Measurements from ENCODE around the gene SDK2.

SDK2 gene

DNA sequence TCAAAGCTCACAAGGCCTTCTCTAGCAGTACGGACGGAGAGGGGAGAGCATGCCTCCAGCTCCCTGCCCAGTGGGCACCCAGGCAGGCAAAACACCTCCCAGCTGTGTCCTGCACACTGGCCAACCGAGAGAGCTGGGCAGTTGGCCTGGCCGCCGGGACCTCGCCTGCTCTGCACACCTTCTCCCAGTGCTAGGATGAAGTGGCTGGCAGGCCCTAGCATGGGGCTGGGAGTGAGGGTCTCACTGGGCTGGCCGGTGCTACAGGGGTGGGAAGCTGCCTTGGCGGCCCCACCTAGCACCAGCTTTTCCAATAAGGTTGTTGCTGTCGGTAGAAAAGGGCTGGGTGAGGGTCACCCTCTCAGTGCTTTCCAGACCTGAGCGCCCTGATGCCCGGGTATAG, 60.2 kb downstream of the SDK2 start:
- no peak for TF ChIP-seq JUND (IDR thresholded peaks at IDR 0.05; ENCODE audit: low read depth)
- no peak for DNase-seq (ENCODE audit: low read depth in 1 of 2, low spot score in 1 of 2)
- in situ Hi-C loops (cut with HindIII; ENCODE audit: low pct_unique_long_range_greater_than_20kb, low sequenced_read_pairs) = no loop called here

DNA sequence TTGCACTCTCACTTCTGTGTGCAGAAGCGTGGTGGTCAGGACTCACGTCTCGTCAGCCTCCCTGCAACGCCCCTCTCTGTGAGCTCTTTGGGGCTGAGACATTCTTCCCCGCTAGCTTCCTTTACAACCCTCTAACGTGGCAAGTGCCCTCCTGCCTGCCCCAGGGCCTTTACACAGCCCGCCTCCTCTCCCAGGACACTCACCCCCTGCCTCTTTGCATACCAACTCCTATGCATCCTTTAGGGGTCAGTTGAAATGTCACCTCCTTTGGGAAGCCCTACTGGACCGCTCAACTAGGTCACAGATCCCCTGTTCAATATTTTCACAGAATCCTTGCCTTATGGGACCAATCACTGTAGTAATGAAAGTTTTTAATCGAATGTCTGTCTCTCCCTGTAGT, 61.4 kb downstream of the SDK2 start:
- no peak for TF ChIP-seq JUND (IDR thresholded peaks at IDR 0.05; ENCODE audit: low read depth)
- DNase-seq (ENCODE audit: low read depth in 1 of 2, low spot score in 1 of 2) = no peak
- in situ Hi-C loops (cut with HindIII; ENCODE audit: low pct_unique_long_range_greater_than_20kb, low sequenced_read_pairs) = no loop called here

DNA sequence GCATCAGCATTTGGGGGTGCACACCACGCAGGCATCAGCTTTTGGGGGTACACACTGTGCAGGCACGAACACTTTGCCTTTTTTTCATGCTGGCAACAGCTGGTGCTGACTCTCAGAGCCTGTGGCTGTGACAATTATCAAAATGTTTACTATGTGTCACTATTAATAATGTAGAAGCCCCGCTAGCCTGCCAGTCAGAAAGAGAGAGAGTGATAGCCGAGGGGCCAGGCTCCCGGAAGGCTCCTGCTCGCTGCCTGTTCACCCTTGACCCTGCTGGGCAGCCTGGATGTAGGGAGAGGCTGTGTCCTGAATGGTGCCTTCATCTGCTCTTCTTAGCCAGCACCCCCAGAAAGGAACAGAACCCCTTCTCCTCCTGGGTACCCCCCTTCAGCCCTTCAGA, 61.9 kb downstream of the SDK2 start:
- in situ Hi-C loops (cut with HindIII; ENCODE audit: low pct_unique_long_range_greater_than_20kb, low sequenced_read_pairs) = no loop called here
- no peak for TF ChIP-seq JUND (IDR thresholded peaks at IDR 0.05; ENCODE audit: low read depth)
- DNase-seq (ENCODE audit: low read depth in 1 of 2, low spot score in 1 of 2) = no peak

DNA sequence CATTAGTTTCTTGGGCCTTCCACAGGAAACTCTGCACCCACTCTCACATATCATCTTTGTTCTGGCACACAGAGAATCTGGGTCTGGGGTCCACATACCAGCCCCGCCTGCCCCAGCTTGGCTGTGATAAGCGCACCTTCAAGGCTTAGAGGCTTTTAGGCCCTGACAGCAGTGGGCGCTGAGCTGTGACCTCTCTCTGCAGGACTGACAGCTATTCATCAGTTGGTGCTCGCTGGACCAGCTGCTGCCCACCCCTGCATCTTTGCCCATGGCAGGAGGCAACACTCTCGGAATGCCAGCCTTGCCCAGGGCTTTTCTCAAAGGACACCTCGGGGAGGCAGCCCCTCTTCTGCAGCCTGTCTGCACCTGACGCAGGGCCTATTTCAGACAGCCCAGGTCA, 62.9 kb downstream of the SDK2 start:
- in situ Hi-C loops (cut with HindIII; ENCODE audit: low pct_unique_long_range_greater_than_20kb, low sequenced_read_pairs) = no loop called here
- no peak for TF ChIP-seq JUND (IDR thresholded peaks at IDR 0.05; ENCODE audit: low read depth)
- no peak for DNase-seq (ENCODE audit: low read depth in 1 of 2, low spot score in 1 of 2)

DNA sequence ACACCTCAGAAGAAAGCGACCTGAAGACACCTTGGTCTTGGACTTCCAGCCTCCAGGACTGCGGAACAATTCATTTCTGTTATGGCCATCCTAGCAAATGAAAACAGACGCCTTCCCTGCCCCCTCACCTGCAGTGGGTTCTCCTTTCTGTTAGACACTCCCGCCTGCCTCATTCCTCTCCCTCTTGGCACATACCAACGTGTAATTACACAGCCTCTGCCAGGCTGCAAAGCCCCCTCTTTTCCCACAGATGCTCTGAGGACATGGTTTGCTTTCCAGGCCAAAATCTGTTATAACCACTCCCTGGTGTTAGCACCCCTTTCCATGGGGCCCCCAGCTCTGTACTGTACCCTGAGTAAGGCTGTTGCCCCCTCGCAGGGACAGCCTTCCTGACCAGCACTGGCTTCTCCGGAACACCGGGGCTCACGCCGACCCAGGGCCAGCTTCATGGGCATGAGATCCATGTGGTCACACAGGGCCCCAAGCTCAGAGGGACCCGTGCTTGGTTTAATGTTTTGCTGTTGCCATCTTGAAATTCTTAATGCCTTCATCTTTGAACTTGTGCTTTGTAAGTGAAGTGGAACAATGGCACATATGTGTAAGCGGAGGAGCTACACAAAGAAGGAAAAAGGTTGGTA, 64.1 kb downstream of the SDK2 start:
- no peak for TF ChIP-seq JUND (IDR thresholded peaks at IDR 0.05; ENCODE audit: low read depth)
- DNase-seq (ENCODE audit: low read depth in 1 of 2, low spot score in 1 of 2) = no peak
- in situ Hi-C loops (cut with HindIII; ENCODE audit: low pct_unique_long_range_greater_than_20kb, low sequenced_read_pairs) = no loop called here

DNA sequence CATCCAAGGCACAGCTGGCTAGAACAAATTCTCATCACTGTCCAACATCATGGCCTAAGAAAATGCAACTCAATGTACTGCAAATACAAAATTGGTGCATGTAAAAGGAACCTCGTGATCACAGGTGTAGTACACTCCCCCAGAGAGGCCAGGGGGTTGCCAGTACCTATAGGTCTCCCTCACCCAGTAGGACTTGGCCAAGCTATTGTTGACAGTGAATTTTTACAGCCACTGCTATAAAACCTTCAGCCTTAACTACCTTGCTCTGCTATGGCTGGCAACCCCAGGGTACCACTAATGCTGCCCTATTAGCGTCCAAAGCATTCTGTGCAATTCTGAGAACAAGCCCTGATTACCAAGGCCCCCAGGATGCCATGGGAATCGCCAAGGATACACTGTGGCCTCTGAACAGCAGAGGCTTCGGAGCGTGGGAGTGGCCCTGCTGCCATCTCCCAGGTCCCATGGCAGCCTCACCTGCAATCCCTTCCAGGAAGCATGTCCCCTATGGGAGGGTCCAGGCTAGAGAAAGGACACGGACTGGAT, 67.6 kb downstream of the SDK2 start:
- DNase-seq (ENCODE audit: low read depth in 1 of 2, low spot score in 1 of 2) = no peak
- TF ChIP-seq JUND (IDR thresholded peaks at IDR 0.05; ENCODE audit: low read depth) = no peak
- in situ Hi-C loops (cut with HindIII; ENCODE audit: low pct_unique_long_range_greater_than_20kb, low sequenced_read_pairs) = no loop called here

DNA sequence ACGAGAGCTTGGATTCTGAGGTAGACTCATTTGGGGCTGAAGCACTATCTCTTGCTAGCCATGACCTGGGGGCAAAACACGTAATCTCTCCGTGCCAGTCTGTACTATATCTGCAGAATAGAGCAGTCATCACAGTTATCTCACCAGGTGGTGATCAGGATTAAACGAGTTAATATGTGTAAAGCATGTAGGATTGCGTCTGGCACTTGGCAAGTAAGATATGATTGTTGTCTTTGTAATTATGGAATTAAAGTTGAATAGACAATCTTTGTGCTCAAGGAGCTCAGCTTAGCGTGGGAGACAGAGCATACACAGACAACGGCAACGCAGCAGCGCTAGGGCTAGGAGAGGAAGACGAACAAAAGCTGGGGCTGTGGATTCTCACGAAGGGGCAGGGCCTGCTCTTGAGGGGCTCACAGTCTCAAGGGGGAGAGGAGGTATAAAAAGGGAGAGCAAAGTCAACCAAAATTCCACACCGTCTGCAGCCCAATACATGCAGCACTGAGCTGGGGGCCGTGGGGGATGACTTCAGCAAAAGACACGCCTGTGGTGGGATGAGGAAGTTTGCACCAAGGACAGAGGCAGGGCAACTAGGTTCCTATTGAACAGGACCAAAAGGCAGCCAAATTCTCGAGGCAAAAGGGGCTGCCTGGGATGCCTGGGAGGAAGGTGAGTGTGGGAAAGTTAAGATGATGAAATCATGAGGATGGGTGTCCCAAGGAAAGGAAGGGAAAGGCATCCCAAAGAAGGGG, 68.6 kb downstream of the SDK2 start:
- TF ChIP-seq JUND (IDR thresholded peaks at IDR 0.05; ENCODE audit: low read depth) = no peak
- no peak for DNase-seq (ENCODE audit: low read depth in 1 of 2, low spot score in 1 of 2)
- in situ Hi-C loops (cut with HindIII; ENCODE audit: low pct_unique_long_range_greater_than_20kb, low sequenced_read_pairs) = no loop called here

DNA sequence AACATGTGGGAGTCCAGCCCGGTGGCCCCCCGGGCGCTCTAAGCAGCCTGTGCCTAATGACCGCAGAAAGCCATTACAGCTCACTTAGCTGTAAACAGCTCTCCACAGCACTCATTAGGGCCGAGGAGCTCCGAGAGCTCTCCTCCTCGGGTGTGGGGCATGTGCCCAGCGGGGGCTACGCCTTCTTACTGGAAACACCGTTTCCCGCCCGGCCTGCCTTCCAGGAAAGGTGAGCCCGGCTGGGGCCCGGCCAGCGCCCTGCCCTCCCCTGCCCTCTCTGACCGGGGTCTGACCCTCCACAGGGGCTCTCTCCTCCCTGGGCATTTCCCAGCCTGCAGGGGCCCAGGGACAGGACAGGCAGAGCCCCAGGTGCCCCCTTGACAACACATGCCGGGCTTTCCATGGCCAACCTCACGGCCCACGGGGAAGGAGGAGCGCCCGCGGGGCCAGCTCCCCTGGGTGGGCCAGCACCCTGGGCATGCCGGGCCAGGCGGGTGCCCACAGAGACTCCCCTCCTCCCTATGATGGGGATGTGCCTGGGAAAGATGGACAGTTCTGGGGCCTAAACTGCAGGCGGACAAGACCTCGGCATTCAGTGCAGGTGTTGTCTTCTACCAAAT, 72.6 kb downstream of the SDK2 start:
- DNase-seq (ENCODE audit: low read depth in 1 of 2, low spot score in 1 of 2) = no peak
- no peak for TF ChIP-seq JUND (IDR thresholded peaks at IDR 0.05; ENCODE audit: low read depth)
- in situ Hi-C loops (cut with HindIII; ENCODE audit: low pct_unique_long_range_greater_than_20kb, low sequenced_read_pairs) = no loop called here

DNA sequence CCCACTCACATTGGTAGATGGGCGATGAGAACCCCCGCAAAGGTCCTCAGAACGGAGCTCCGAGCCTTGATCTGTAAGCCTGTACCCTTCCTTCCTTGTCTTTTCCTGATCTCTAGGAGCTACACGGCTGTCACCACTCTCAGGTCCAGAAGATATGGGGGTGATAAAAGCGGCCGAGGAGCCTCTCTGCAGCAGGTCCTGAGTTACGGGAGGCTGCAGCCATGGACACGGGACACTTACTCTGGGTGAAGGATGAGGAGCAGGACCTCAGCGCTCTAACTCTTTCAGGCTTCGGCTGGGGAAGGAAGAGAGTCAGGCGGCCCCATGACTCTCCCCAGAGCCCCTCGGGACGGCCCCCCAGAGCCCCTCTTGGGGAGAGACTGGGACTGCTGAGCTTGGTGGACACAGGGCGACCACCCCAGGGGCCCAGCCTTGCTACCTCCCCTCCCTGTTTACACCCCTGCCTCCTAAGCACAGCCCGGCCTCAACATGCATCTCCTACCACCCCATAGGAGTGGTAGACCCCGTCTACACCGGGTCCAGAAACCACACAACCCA, 74.4 kb downstream of the SDK2 start:
- DNase-seq (ENCODE audit: low read depth in 1 of 2, low spot score in 1 of 2) = no peak
- in situ Hi-C loops (cut with HindIII; ENCODE audit: low pct_unique_long_range_greater_than_20kb, low sequenced_read_pairs) = no loop called here
- no peak for TF ChIP-seq JUND (IDR thresholded peaks at IDR 0.05; ENCODE audit: low read depth)

DNA sequence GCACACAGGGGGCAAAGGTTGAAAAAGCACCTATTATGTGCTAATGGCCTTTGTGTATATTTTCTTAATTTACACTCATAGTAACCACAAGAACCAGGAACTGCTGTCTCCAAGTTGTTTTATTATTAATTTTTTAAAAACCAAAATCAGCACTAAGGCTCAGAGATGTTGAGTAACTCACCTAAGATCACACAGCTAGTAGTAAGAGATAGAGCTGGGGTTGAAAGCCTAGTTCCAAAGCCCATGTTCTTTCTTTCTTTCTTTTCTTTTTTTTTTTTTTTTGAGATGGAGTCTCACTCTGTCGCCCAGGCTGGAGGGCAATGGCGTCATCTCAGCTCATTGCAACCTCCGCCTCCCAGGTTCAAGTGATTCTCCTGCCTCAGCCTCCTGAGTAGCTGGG, 75.3 kb downstream of the SDK2 start:
- no peak for DNase-seq (ENCODE audit: low read depth in 1 of 2, low spot score in 1 of 2)
- no peak for TF ChIP-seq JUND (IDR thresholded peaks at IDR 0.05; ENCODE audit: low read depth)
- in situ Hi-C loops (cut with HindIII; ENCODE audit: low pct_unique_long_range_greater_than_20kb, low sequenced_read_pairs) = no loop called here

DNA sequence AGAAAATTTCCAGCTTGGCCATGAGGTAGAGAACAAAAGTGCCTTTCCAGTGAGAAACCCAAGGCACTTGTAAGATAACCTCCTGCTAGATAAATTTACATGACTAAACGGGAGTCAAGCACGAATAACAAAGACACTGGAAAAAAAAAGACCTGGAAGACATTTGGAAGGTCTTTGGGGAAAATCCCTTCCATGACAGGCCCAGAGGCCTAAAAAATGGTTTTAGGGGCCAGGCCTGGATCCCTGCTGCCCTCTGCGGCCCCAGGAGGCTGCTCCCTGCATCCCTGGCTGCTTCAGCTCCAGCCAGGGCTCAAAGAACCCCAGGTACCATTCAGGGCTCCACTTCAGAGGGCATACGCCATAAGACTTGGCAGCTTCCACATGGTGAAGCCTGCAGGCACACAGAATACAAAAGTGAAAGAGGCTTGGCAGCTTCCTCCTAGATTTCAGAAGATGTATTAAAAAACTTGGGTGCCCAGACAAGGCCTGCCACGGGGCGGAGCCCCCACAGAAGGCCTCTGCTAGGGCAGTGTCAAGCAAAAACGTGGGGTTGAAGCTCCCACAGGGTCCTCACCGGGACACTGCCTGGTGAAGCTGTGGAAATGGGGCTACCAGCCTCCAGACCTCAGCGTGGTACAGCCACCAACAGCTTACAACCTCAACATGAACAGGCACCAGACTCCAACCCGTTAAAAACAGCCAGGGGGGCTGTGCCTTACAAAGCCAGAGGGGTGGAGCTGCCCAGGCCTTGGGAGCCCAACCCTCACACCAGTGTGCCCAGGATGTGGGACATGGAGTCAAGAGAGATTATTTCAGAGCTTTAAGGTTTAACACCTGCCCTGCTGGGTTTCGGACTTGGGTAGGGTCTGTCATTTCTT, 77.1 kb downstream of the SDK2 start:
- DNase-seq (ENCODE audit: low read depth in 1 of 2, low spot score in 1 of 2) = no peak
- in situ Hi-C loops (cut with HindIII; ENCODE audit: low pct_unique_long_range_greater_than_20kb, low sequenced_read_pairs) = no loop called here

DNA sequence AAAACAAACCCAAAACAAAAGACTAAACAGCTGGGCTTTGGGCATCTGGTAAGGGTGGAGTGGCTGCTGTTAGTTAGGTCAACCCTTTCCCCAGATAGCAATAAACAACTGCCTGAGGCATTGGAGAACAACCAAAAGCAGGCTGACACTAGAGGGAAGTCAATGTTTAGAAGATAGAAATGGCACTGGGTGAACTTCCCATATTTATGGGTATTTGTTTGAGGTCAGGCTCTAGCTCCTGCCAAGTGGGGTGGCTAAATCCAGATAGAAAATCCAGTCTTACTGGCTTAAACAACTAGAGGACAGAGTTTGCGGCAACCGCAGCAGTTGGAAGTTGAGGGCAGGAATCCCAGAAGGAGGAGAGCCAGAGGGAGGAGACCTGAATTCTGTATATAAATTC, 79.4 kb downstream of the SDK2 start:
- peak; percentile 31 to 92 for DNase-seq (ENCODE audit: low read depth in 1 of 2, low spot score in 1 of 2)
- in situ Hi-C loops (cut with HindIII; ENCODE audit: low pct_unique_long_range_greater_than_20kb, low sequenced_read_pairs) = no loop called here
- TF ChIP-seq JUND (IDR thresholded peaks at IDR 0.05; ENCODE audit: low read depth) = no peak

More for the DNA sequence above, 77.1 kb downstream of the SDK2 start:
- TF ChIP-seq JUND (IDR thresholded peaks at IDR 0.05; ENCODE audit: low read depth) = no peak
